ENCODE results near the gene CLIP1. TPM values are rescaled to one million over a fixed set of nuclear protein-coding genes. Genes with fewer than 3 reads are reported as not detected.

Gene CLIP1
- total RNA-seq, 6 experiments from 2014 or later, result 35.4 to 63.4 (median 43.1) TPM

- ATAC-seq, result no peak
- intact Hi-C loops (cut with DNase I), result no loop called here
- WGBS (ENCODE audit: insufficient coverage, low coverage, low lambda C conversion rate, missing lambda C conversion rate), result 80% methylated on average over 8 of the region's 8 CpGs
These were observed 100.0 kb downstream of the CLIP1 start for GRCh38 chr12:122322501-122322900.

GRCh38 chr12:122318607-122319605 is 103.6 kb downstream of the CLIP1 start:
- H3K4me3 ChIP-seq, result no peak overlapping the region
- 81% methylated on average over 8 of the region's 8 CpGs for WGBS (ENCODE audit: insufficient coverage, low coverage, low lambda C conversion rate, missing lambda C conversion rate)
- H3K9me3 ChIP-seq, result no peaks in the 10 kb centered on the region
- H3K27ac ChIP-seq, result peak overlapping the region in 1 of 3 donors; percentile 5
- ATAC-seq (peak in 3 of 4 donors; percentile 17 to 71 (median 52)), DNase-seq (no peak)
- H3K4me1 ChIP-seq, result no peaks in the 10 kb centered on the region
- intact Hi-C loops (cut with DNase I), result no loop called here
- H3K36me3 ChIP-seq, result peaks cover 0 to 91% (median 23%) of the 10 kb centered on the region in 4 donors
- TF ChIP-seq CTCF (IDR thresholded peaks at IDR 0.05) (no peak), POLR2A (IDR thresholded peaks at IDR 0.05) (no peak)
- H3K27me3 ChIP-seq, result no peaks in the 10 kb centered on the region

More at GRCh38 chr12:122322501-122322900, 100.0 kb downstream of the CLIP1 start:
- DNase-seq, result no peak
- H3K27me3 ChIP-seq, result no peaks in the 10 kb centered on the region
- H3K4me3 ChIP-seq, result no peak overlapping the region
- no peak overlapping the region for H3K27ac ChIP-seq
- H3K36me3 ChIP-seq, result peaks cover 0 to 90% (median 22%) of the 10 kb centered on the region in 4 donors
- H3K9me3 ChIP-seq, result no peaks in the 10 kb centered on the region
- no peak for TF ChIP-seq CTCF (IDR thresholded peaks at IDR 0.05)
- no peak for TF ChIP-seq POLR2A (IDR thresholded peaks at IDR 0.05)
- peaks cover 0 to 8% (median 0%) of the 10 kb centered on the region in 4 donors for H3K4me1 ChIP-seq

GRCh38 chr12:122312926-122313325 is 109.5 kb downstream of the CLIP1 start:
- ATAC-seq (no peak), DNase-seq (no peak)
- H3K36me3 ChIP-seq, result peaks cover 0 to 71% (median 25%) of the 10 kb centered on the region in 4 donors

GRCh38 chr12:122311696-122312095 is 110.8 kb downstream of the CLIP1 start:
- Histone ChIP-seq H3K4me3 (no peak overlapping the region), H3K36me3 (peaks cover 0 to 66% (median 23%) of the 10 kb centered on the region in 4 donors), H3K9me3 (no peaks in the 10 kb centered on the region), H3K27me3 (no peaks in the 10 kb centered on the region), H3K27ac (no peak overlapping the region), H3K4me1 (no peaks in the 10 kb centered on the region)
- 84% methylated on average over 5 of the region's 5 CpGs for WGBS (ENCODE audit: insufficient coverage, low coverage, low lambda C conversion rate, missing lambda C conversion rate)
- TF ChIP-seq POLR2A (IDR thresholded peaks at IDR 0.05) (no peak), CTCF (IDR thresholded peaks at IDR 0.05) (no peak)
- DNase-seq (no peak), ATAC-seq (no peak)
- intact Hi-C loops (cut with DNase I), result no loop called here

More at GRCh38 chr12:122312926-122313325, 109.5 kb downstream of the CLIP1 start:
- no peak overlapping the region for H3K4me3 ChIP-seq
- TF ChIP-seq CTCF (IDR thresholded peaks at IDR 0.05) (no peak), POLR2A (IDR thresholded peaks at IDR 0.05) (no peak)
- H3K27me3 ChIP-seq, result no peaks in the 10 kb centered on the region
- no peaks in the 10 kb centered on the region for H3K4me1 ChIP-seq
- intact Hi-C loops (cut with DNase I), result no loop called here
- 83% methylated on average over 4 of the region's 5 CpGs for WGBS (ENCODE audit: insufficient coverage, low coverage, low lambda C conversion rate, missing lambda C conversion rate)
- no peaks in the 10 kb centered on the region for H3K9me3 ChIP-seq
- no peak overlapping the region for H3K27ac ChIP-seq
